HG03025 (cell line): ENCODE data around the gene MSANTD2.

Experiments
- ATAC-seq: cut with Tn5 transposase; IDR thresholded peaks from one replicate; pipeline ENCODE4 v1.9.1; 2021; ENCODE audit warnings: mild to moderate bottlenecking, moderate library complexity; ENCODE audit not compliant: unreplicated experiment, low FRiP score

MSANTD2 gene

DNA sequence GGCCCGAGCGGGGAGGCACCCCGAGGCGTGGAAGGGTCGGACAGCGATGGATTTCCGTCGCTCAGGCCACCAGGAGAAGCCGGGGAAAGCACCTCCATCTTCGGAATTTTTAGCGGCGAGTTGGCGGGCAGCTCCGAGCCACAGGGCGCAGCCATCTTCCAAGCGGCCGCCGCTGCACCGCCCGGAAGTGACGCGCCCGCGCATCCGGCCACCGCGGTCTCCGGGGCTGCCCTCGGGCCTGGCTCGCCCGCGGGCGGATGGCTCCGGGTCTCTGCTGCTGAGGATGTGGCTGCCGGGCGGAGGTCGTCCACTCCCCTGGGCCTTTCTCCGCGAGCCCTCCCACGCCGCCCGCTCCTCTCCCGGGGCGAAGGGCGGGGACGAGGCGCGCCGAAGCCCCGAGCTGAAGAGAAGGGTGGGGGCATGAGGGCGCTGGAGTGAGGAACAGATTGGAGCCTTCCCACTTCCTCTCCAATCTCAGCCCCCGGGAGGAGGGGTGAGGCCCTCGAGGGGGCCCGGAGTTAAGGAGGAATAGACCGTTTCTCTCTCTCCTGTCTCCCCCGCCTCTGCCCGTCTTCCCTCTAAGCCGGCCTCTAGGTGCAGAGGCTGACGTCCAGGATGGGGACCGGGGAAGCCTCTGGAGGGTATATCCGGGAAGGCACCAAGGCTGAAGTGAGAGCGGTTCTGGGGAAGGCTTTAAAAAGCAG is at the start of gene MSANTD2:
TSS of gene MSANTD2 (minus strand) at position 181 of the 704 bp plus-strand sequence. CDS start at position 155, 26 bp downstream.
- peak; percentile 93 for ATAC-seq

DNA sequence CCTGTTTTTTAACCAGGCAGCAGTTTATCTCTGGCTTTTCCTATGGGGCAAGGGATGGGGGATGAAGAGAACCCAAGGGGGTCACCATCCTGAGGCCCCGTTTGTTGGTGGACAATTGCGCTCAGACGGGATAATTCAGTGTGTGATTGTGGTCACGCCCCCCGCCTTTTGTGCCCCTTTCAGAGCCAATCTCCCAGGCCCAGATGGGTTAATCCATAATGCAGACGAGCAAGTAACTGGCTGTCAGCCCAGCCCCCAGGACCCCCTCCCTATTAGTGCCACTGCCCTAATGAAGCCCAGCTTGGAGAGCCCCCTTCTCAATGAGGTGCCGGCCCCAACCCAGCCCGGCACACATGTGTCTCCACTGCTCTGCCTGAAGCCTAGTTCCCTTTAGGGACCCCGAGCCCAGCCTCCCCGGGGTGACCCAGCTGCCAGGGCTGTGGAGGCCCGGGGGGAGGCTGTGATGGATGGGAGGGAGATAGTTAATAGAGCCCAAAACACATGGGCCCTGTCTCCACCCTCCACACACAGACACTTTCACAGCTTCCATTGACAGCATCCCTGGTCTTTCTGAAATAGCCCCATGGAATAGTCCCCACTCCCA is 46.0 kb upstream of the MSANTD2 start:
- ATAC-seq, result no peak

DNA sequence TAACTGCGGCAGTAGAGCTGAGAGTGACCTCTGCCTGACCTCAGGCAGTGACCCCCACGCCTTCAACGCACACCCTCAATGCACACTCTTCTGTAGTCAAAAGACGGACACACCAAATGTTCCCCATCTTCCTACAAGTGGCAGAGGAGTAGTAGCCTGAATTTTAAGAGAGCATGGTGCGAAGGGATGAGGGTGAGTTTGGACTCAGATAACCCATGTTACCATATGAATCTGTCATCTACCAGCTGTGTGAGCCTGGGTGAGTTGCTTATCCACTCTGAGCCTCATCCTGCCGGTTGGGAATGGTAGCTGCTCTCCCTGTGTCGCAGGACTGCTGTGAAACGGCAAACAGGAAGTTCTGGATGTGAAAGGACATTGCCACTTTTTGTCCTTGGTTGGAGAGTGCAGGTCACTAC is 44.5 kb upstream of the MSANTD2 start:
- no peak for ATAC-seq

DNA sequence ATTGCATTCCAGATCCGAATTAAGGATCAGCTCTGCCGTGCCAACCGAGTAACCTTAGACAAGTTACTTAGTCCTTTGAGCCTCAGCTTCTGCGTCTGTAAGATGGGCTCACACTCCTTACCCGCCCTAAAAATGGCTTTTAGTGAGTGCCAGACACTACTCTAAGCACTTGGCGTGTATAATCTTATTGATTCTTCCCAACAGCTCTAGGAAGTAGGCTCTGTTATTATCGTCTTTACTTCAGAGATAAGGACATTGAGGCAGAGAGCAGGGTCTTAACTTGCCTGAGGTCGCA is 43.4 kb upstream of the MSANTD2 start:
- ATAC-seq, result no peak

DNA sequence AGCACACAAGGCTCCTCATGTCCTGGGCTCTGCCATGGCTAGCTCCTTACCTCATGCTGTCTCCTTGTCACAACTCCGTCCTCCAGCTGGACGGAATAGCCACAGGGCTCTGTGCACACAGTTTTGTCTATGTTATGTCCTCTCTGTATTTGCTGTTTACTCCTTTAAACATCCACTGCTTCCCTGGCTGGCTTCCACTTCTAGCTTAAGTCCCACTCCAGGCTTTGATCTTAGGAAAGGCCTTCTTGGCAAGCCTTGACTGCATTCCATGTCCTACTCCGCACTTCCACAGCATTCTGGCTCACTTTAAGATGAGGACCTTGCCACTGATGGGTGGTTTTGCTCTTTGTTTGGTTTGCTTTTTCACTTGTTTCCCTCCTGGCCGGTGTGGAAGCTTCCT is 42.1 kb upstream of the MSANTD2 start:
- no peak for ATAC-seq

DNA sequence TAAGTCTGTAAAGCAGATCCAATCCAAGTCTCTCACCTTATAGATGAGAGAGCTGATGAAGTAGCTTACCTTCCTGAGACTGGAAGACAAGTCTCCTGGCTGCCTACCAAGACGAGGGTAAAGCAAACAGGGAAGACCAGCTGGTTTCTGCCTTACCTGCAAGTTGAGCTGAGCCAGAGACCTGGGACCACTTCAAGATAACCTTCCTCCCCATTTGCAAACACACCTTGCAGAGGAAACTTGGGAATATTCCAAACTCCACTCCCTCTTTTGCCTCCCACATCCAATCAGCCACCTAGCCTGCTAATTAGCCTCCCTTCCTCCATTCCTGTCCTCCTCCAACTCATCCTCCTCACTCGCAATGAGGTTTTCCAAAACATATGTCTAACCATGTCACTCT is 41.6 kb upstream of the MSANTD2 start:
- ATAC-seq, result no peak

DNA sequence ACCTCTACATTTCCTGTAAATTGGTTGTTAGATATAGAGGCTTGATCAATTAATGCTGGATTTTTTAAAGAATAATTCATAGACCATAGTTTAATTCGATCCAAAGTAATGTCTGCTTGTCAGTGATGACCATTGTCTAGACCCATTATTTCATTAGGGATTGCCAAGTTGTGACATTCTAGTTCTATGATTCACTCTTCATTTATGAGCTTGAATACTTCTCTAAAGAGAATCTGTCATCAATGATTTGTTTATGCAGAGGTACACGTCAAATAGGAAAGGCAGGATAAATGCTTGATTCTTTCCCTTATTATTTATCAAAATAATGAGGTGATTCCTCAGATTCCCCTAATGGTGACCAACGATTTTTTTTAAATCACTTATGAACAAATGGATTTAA is 41.0 kb upstream of the MSANTD2 start:
- no peak for ATAC-seq

DNA sequence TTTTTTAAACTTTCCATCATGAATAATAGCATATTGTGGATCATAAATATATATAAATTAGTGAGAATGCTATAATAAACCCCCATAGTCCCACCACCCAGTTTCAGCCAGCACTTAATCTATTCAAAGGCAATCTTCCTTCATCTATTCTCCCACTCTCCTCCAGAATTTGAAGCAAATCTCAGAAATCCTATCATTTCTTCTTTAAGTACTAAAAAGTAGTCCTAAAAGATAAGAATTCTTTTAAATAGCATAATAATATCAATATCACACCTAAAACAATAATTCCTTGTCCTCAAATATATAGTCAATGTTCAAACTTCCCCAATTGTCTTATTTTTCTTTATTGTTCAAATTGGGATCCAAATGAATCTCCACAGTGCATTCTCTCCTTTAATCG is 40.5 kb upstream of the MSANTD2 start:
- no peak for ATAC-seq

DNA sequence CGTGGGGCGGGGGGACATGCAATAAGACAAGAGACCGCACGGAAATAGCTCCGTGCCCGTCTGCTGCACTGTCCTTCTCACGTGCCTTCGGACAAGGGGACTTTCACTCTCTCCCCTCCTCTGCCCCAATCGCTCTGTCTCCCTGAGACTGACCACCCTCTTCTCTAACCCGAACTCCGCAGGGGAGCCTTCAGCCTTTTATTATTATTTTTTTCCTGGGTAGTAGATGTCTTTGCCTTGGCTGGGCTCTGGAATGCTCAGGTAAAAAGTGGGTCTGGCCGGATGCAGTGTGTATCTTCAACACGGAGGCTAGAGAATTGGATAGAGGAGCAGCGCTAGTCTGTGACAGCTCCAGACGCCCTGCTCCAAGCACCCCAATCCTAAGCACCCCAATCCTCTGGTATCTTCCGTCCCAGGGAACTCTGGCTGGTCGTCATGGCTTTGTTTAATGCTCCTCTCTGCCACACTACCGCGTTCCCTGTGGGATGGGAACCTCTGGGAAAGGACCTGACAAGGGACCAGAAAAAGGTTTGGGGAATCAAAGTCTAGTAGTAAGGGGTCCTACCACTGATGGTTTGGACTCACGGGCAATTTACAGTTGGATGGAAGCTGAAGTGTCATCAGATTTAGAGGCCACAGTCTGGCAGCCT is 39.9 kb upstream of the MSANTD2 start:
- ATAC-seq, result no peak

DNA sequence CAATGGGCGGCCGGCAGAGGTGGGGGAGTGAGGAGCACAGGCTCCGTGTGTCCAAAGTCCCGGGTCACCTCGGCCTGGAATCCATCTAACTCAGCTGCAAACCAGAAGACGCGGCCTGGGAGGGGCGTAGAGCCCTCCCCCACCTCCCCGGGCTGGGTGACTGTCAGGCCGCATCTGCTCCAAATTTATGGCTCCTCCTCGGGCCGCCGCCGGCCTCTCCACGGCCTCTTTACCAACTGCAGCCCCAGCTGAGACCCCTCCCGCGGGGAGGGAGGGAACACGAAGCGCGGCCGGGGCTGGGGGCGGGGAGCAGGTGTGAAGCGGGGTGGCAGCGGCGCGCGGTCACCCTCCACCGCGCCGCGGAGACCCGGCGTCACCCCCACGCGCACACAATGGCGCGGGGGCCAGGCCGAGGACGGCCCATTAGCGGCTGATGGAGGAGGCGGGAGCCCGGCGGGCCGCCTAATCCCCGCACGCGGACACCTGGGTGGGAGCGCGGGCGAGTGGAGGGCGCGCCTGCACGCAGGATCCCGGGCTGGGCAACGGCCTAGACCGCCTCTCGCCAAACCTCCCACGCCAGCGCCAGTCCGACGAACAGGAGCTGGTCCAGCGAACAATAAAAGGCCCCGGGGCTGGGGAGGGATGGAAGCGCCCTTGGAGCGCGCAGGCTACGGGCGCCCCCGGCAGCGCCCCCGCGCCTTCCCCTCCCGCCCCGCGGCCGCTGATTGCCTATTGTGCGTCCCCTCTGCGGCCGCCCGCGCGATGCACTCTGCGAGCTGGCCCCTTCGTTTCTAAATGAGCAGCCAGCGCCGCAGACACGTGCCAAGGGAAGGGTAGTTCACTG is 39.1 kb upstream of the MSANTD2 start:
- ATAC-seq, result no peak

DNA sequence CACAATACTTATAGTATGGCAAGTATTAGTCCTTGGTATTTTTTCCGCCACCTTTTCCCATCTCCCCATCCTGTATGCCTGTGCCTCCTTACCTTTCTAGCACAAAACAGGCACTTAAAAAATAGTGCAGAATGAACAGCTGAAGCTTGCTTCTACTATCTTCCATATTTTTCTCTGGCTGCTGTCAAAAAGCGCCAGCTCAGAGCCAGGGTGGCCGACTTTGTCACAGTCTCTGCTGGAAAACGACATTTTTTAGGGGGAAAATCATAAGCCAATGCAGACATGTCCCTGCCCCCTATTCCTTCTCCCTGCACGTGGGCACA is 38.6 kb upstream of the MSANTD2 start:
- ATAC-seq, result no peak

DNA sequence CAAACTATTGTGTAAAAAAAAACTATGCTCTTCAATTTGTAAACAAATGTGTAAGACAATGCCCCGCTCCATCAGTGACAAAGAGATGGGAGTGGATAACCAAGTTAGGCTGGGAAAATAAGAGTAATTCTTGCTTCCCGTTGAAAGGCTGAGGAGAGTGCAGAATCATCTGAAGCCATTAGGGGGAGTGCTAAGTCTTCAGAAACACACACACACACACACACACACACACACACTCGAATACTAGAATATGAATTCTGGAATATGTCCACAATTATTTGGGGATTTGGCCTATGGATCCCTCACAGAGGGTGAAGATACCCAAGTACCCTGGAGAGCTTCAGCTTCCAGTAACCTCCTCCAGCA is 37.3 kb upstream of the MSANTD2 start:
- ATAC-seq, result no peak

DNA sequence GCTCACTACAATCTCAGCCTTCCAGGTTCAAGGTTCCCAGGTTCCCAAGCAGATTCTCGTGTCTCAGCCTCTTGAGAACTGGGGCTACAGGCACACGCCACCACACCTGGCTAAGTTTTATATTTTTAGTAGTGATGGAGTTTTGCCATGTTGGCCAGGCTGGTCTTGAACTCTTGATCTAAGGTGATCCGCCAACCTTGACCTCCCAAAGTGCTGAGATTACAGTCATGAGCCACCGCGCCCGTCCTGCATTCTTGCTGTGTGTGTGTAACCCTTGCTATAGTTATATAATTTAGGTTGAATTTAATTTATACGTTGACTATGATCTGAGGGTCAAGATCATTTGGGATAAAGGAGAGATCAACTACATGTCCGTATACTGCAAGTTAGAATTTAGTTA is 35.7 kb upstream of the MSANTD2 start:
- no peak for ATAC-seq

DNA sequence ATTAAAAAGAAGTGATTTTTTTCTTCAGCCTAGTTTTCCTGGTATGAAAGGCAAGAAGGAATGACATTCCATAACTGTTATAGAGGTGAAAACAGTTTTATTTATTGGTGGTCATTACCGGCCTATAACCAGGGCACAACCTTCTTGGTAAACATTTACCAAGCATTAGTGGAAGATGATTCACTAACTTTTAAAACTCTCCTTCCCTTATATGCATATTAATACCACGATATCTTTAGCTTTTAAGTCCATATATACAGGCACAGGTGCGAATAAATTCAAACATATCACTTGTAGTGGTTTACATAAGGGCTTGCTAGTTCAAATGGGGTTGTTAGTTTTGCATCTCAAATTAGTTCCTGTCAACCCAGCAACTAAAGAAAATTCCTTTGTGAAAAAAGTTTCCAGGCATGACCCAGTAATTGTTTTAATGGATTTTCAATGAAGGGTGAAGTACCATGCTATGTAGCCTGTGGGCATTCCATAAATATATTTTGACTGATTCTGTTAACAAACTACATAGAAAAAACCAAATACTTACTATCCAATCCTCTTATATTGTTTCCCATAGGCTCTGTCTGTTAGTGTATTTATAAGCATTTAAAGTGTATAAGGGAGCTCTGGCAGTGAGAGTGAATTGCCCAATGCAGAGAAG is 34.4 kb upstream of the MSANTD2 start:
- ATAC-seq, result no peak

DNA sequence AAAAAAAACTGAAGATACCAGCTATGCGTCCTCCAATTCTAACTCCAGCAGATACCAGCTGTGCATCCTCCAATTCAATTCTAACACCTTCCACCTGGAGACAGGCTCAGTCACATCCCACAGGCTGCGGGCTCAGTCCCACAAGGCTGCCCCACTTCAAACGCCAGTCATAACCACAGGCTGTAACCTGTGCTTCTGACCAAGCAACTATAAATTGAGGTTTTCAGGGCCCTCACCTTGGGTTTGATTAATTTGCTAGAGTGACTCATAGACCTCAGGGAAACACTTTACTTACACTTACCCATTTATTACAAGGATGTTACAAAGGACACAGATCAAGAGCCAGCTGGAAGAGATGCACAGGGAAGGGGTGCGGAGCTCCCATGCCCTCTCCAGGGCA is 32.4 kb upstream of the MSANTD2 start:
- ATAC-seq, result no peak

DNA sequence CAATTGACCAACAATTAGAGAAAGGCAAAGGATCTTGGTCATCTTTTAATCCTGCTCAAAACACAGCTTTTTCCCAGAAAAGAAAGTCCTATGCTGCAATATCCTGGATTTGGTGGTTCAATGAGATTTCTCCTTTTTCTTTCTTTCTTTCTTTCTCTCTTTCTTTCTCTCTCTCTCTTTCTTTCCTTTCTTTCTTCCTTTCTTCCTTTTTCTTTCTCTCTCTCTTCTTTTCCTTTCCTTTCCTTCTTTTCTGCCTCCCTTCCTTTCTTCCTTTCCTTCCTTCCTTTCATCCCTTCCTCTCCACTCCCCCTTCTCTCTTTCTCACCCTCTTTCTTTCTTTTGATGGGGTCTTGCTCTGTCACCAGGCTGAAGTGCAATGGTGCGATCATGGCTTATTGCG is 31.7 kb upstream of the MSANTD2 start:
- no peak for ATAC-seq

DNA sequence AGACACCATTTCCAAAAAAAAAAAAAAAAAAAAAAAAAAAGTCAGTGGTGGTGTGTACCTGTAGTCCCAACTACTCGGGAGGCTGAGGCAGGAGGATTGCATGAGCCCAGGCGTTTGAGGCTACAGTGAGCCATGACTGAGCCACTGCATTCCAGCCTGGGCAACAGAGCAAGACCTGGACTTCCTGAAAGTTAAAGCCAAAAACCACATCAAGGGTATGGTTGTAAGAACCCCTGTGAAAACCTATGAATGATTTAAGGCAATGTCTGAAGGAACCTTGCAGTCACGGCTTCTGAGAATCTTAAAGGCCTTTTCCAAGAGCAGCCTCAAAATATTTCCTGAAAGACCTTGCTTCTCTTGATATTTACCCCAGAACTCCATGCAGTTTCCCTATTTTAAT is 30.5 kb upstream of the MSANTD2 start:
- no peak for ATAC-seq

DNA sequence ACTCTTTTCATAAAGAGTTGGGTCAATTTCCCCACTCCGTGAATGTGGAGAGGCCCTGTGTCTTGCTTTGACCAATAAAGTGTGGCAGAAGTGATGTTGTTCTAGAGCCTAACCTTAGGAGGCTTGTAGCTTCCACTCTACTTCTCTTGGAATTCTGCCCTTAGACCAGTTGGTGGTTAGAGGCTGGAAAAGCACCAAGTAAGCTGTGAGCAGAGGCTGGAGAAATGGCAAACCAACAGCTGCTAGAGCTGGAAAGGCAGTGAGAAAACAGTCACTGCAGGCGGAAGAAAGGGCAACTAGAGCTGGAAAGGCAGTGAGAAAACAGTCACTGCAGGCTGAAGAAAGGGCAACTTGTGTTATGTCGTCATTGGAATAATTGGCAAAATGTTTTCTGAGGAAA is 29.8 kb upstream of the MSANTD2 start:
- no peak for ATAC-seq

DNA sequence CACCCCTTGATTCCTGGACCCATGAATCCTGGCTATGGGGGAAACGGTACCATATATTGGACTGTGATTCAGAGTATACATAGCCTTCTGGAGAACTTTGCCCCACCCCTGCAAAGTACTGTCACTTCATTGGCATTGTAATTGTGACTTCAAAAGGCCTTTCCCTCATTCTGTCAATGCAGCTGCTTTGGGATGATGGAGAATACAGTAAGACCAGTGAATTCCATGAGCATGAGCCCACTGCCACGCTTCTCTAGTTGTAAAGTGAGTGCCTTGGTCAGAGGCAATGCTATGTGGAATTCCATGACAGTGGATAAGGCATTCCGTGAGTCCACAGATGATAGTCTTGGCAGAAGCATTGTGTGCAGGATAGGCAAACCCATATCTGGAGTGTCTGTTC is 25.7 kb upstream of the MSANTD2 start:
- ATAC-seq, result no peak

DNA sequence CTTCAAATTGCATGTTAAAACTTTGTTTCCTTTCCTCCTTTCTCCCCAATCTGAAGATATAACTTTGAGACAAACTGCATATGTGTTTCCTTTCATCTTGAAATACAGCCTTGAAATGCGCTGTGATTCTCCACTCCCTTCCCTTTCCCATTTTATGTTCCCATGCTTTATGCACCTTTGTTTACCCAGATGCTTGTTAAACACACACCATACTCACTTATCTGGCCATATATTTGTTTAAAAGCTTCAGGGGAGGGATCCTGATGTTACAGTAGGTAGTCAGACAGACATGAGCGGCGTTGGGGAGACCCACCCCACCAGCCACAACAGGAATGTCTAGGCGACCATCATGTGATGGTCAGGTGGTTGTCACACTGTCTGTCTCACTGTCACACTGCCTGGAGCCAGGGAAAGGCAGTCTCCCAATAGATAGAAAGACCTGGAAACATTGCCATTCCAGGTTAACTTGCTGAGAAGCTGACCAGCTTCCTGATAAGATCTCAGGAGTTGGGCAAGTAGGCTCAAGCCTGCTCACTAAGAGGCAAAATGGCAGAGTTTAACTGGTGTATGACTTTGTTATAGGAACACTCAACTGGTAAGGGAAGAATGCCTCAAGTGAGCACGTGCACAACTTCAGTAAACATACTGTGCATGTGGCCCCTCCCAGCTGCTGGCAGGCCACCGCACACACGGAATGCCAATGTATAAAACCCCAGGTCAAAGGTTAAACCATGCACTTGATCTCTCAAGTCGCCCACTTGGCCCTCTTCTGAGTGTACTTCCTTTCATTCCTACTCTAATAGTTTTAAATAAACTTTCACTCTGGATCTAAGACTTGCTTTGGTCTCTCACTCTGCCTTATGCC is 23.5 kb upstream of the MSANTD2 start:
- ATAC-seq, result no peak
